Mesendoderm (in vitro differentiated cells): ENCODE data around the gene PUS1.

ENCODE experiments used
- DNase-seq: peaks from one replicate; pipeline ENCODE4 v3.0.0; 2013
- H2AK5ac ChIP-seq: 2 replicates; pipeline ENCODE4 v1.6.1; 2013; ENCODE audit warnings: low read length, inconsistent platforms
- H2BK120ac ChIP-seq: 2 replicates; pipeline ENCODE4 v1.6.1; 2013; ENCODE audit warnings: low read depth, mild to moderate bottlenecking, low read length, moderate library complexity, mixed read lengths
- H2BK15ac ChIP-seq: replicated peaks from 2 replicates; pipeline ENCODE4 v1.6.1; 2013; ENCODE audit warnings: low read depth, mild to moderate bottlenecking, moderate library complexity
- H2BK5ac ChIP-seq: 2 replicates; pipeline ENCODE4 v1.6.1; 2013; ENCODE audit warnings: low read length, inconsistent platforms
- H3K18ac ChIP-seq: 2 replicates; pipeline ENCODE4 v1.6.1; 2013; ENCODE audit warnings: mild to moderate bottlenecking, low read length, mixed read lengths
- H3K23ac ChIP-seq: one replicate; pipeline ENCODE4 v1.6.1; 2013; ENCODE audit warnings: low read length
- H3K27ac ChIP-seq: 2 replicates; pipeline ENCODE4 v1.5.1; 2013; ENCODE audit warnings: low read depth, mild to moderate bottlenecking, inconsistent platforms, low read length, moderate library complexity
- H3K27me3 ChIP-seq: 2 replicates; pipeline ENCODE4 v1.6.1; 2013; ENCODE audit warnings: low read length, control low read depth, mild to moderate bottlenecking, inconsistent platforms; ENCODE audit not compliant: insufficient read depth, poor library complexity
- H3K36me3 ChIP-seq: 2 replicates; pipeline ENCODE4 v1.6.1; 2013; ENCODE audit warnings: low read length, inconsistent platforms; ENCODE audit not compliant: control insufficient read depth, insufficient read depth
- H3K4ac ChIP-seq: one replicate; pipeline ENCODE4 v1.6.1; 2013; ENCODE audit warnings: low read depth, mild to moderate bottlenecking, low read length, moderate library complexity
- H3K4me1 ChIP-seq: 2 replicates; pipeline ENCODE4 v1.6.1; 2013; ENCODE audit warnings: low read depth, low read length, inconsistent platforms; ENCODE audit not compliant: control insufficient read depth
- H3K4me2 ChIP-seq: 2 replicates; pipeline ENCODE4 v1.6.1; 2013; ENCODE audit warnings: low read length
- H3K4me3 ChIP-seq: 2 replicates; pipeline ENCODE4 v1.5.1; 2013; ENCODE audit warnings: mild to moderate bottlenecking, low read length
- H3K56ac ChIP-seq: one replicate; pipeline ENCODE4 v1.6.1; 2013; ENCODE audit warnings: low read length
- H3K79me1 ChIP-seq: 2 replicates; pipeline ENCODE4 v1.6.1; 2013; ENCODE audit warnings: low read length, inconsistent platforms
- H3K79me2 ChIP-seq: 2 replicates; pipeline ENCODE4 v1.6.1; 2013; ENCODE audit warnings: mild to moderate bottlenecking, low read length; ENCODE audit not compliant: control insufficient read depth, insufficient read depth
- H3K9ac ChIP-seq: 2 replicates; pipeline ENCODE4 v1.6.1; 2013; ENCODE audit warnings: low read length, inconsistent platforms
- H4K5ac ChIP-seq: one replicate; pipeline ENCODE4 v1.6.1; 2013; ENCODE audit warnings: low read length
- H4K8ac ChIP-seq: one replicate; pipeline ENCODE4 v1.6.1; 2013; ENCODE audit warnings: low read depth, mild to moderate bottlenecking, control low read depth, low read length, moderate library complexity
- WGBS: extraction: QIAGEN DNeasy Blood & Tissue Kit; methylation state at CpG from one replicate; pipeline ENCODE4 v1.1.7; 2013; ENCODE audit warnings: low lambda C conversion rate, missing lambda C conversion rate; ENCODE audit not compliant: insufficient coverage; ENCODE audit errors: extremely low coverage; 5-methylcytosine and 5-hydroxymethylcytosine counted together

The PUS1 gene

GRCh38 chr12:131914179-131914702, 14.8 kb upstream of the PUS1 start:
- no CpG with 5 or more reads among the region's 14 CpGs for WGBS
- Histone ChIP-seq H3K4ac (no peak overlapping the region), H3K36me3 (peaks cover 5% of the 10 kb centered on the region)

DNA sequence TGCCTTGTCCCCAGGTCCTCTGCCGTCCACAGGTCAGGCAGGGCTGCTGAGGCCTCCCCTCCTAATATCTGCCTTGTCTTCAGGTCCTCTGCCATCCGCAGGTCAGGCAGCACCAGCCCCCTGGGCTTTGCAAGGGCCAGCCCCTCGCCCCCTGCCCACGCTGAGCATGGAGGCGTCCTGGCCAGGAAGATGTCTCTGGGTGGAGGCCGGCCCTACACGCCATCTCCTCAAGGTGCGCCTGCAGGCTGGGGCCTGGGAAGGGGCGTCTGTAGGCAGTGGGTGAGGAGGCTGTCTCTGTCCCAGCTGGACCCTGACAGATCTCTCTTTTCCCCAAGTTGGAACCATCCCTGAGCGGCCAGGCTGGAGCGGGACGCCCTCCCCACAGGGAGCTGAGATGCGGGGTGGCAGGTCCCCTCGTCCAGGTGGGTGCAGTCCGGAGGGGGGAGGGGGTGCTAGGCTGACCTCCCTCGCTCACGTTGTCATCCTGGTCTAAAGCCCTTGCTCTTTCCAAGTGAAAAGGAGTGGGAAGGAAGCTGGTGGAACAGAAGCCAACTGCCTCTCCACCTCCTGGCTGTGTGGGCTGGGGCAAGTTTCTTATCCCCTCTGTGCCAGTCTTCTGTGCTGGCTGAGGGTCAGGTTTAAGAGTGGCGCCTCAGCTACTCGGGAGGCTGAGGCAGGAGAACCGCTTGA, 13.9 kb upstream of the PUS1 start:
- Histone ChIP-seq H3K36me3 (peaks cover 5% of the 10 kb centered on the region), H3K23ac (no peak overlapping the region)

More at GRCh38 chr12:131914179-131914702, 14.8 kb upstream of the PUS1 start:
- Histone ChIP-seq H3K18ac (no peak overlapping the region), H3K4me1 (no peaks in the 10 kb centered on the region), H3K27me3 (no peaks in the 10 kb centered on the region), H3K79me1 (no peaks in the 10 kb centered on the region), H4K5ac (no peak overlapping the region), H2AK5ac (no peak overlapping the region), H3K4me2 (no peak overlapping the region), H2BK5ac (no peak overlapping the region), H4K8ac (no peak overlapping the region), H3K27ac (no peak overlapping the region), H2BK120ac (no peak overlapping the region), H2BK15ac (no peak overlapping the region), H3K9ac (no peak overlapping the region), H3K23ac (no peak overlapping the region), H3K79me2 (no peaks in the 10 kb centered on the region), H3K4me3 (no peak overlapping the region), H3K56ac (no peak overlapping the region)
- no peak for DNase-seq

DNA sequence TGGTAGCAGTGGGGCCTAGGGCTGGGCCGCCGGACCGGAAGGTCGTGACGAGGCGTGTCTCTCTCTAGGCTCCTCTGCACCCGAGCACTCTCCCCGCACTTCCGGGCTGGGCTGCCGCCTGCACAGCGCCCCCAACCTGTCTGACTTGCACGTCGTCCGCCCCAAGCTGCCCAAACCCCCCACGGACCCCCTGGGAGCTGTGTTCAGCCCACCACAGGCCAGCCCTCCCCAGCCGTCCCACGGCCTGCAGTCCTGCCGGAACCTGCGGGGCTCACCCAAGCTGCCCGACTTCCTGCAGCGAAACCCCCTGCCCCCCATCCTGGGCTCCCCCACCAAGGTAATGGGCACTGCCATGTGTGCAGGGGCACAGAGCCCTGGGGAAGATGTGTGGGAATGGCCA, 13.3 kb upstream of the PUS1 start:
- Histone ChIP-seq H3K27ac (no peak overlapping the region), H4K8ac (no peak overlapping the region), H2BK15ac (no peak overlapping the region), H2BK120ac (no peak overlapping the region), H3K9ac (no peak overlapping the region), H3K4me2 (no peak overlapping the region), H3K27me3 (no peaks in the 10 kb centered on the region), H3K36me3 (peaks cover 5% of the 10 kb centered on the region), H3K4ac (no peak overlapping the region), H3K79me1 (no peaks in the 10 kb centered on the region), H3K23ac (no peak overlapping the region), H3K56ac (no peak overlapping the region), H2AK5ac (no peak overlapping the region), H3K4me1 (no peaks in the 10 kb centered on the region), H3K79me2 (no peaks in the 10 kb centered on the region), H2BK5ac (no peak overlapping the region), H3K18ac (no peak overlapping the region), H4K5ac (no peak overlapping the region), H3K4me3 (no peak overlapping the region)
- no peak for DNase-seq
- WGBS, result no CpG with 5 or more reads among the region's 21 CpGs

More for the DNA sequence above, 13.9 kb upstream of the PUS1 start:
- H3K56ac ChIP-seq, result no peak overlapping the region
- no peak overlapping the region for H2BK120ac ChIP-seq
- no peak overlapping the region for H3K18ac ChIP-seq
- H3K4me1 ChIP-seq, result no peaks in the 10 kb centered on the region
- no peaks in the 10 kb centered on the region for H3K79me1 ChIP-seq
- no peak overlapping the region for H2AK5ac ChIP-seq
- H2BK15ac ChIP-seq, result no peak overlapping the region
- H3K4me2 ChIP-seq, result no peak overlapping the region
- H3K4ac ChIP-seq, result no peak overlapping the region
- H3K79me2 ChIP-seq, result no peaks in the 10 kb centered on the region
- no peak overlapping the region for H2BK5ac ChIP-seq
- H4K5ac ChIP-seq, result no peak overlapping the region
- WGBS, result no CpG with 5 or more reads among the region's 20 CpGs
- no peak for DNase-seq
- no peak overlapping the region for H3K27ac ChIP-seq
- no peak overlapping the region for H3K4me3 ChIP-seq
- H4K8ac ChIP-seq, result no peak overlapping the region
- H3K9ac ChIP-seq, result no peak overlapping the region
- no peaks in the 10 kb centered on the region for H3K27me3 ChIP-seq

- H4K8ac ChIP-seq, result no peak overlapping the region
- no peaks in the 10 kb centered on the region for H3K27me3 ChIP-seq
Measured at GRCh38 chr12:131916306-131917138, 12.6 kb upstream of the PUS1 start.

GRCh38 chr12:131917139-131917710, 11.9 kb upstream of the PUS1 start:
- Histone ChIP-seq H3K4ac (no peak overlapping the region), H3K79me2 (no peaks in the 10 kb centered on the region), H3K56ac (no peak overlapping the region), H2AK5ac (no peak overlapping the region), H3K4me2 (no peak overlapping the region), H2BK15ac (no peak overlapping the region), H3K4me3 (no peak overlapping the region), H3K9ac (no peak overlapping the region), H3K4me1 (no peaks in the 10 kb centered on the region), H2BK5ac (no peak overlapping the region), H4K5ac (no peak overlapping the region), H4K8ac (no peak overlapping the region), H3K36me3 (peaks cover 4% of the 10 kb centered on the region), H3K23ac (no peak overlapping the region), H2BK120ac (no peak overlapping the region), H3K27ac (no peak overlapping the region), H3K27me3 (no peaks in the 10 kb centered on the region), H3K79me1 (no peaks in the 10 kb centered on the region), H3K18ac (no peak overlapping the region)
- DNase-seq, result no peak
- WGBS, result no CpG with 5 or more reads among the region's 31 CpGs

More at GRCh38 chr12:131916306-131917138, 12.6 kb upstream of the PUS1 start:
- Histone ChIP-seq H3K4me2 (no peak overlapping the region), H3K36me3 (peaks cover 4% of the 10 kb centered on the region), H3K18ac (no peak overlapping the region), H3K4ac (no peak overlapping the region), H2BK15ac (no peak overlapping the region), H3K23ac (no peak overlapping the region), H2BK120ac (no peak overlapping the region), H3K9ac (no peak overlapping the region), H2BK5ac (no peak overlapping the region), H2AK5ac (no peak overlapping the region), H3K4me1 (no peaks in the 10 kb centered on the region), H3K4me3 (no peak overlapping the region), H4K5ac (no peak overlapping the region), H3K79me2 (no peaks in the 10 kb centered on the region), H3K56ac (no peak overlapping the region), H3K79me1 (no peaks in the 10 kb centered on the region), H3K27ac (no peak overlapping the region)
- no CpG with 5 or more reads among the region's 36 CpGs for WGBS
- DNase-seq, result no peak
